Measurements from ENCODE around the gene SCD5.

GRCh38 chr4:82789025-82789776 is 9.4 kb downstream of the SCD5 start:
- TF ChIP-seq EP300 (IDR thresholded peaks at IDR 0.05) (no peak), POLR2A (IDR thresholded peaks at IDR 0.05; ENCODE audit: low read depth) (no peak), POLR2AphosphoS5 (IDR thresholded peaks at IDR 0.05) (no peak)
- TF ChIP-seq, protein P1, sequence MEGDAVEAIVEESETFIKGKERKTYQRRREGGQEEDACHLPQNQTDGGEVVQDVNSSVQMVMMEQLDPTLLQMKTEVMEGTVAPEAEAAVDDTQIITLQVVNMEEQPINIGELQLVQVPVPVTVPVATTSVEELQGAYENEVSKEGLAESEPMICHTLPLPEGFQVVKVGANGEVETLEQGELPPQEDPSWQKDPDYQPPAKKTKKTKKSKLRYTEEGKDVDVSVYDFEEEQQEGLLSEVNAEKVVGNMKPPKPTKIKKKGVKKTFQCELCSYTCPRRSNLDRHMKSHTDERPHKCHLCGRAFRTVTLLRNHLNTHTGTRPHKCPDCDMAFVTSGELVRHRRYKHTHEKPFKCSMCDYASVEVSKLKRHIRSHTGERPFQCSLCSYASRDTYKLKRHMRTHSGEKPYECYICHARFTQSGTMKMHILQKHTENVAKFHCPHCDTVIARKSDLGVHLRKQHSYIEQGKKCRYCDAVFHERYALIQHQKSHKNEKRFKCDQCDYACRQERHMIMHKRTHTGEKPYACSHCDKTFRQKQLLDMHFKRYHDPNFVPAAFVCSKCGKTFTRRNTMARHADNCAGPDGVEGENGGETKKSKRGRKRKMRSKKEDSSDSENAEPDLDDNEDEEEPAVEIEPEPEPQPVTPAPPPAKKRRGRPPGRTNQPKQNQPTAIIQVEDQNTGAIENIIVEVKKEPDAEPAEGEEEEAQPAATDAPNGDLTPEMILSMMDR (IDR thresholded peaks at IDR 0.05) = no peak

Measured in esophagus muscularis mucosa (tissue), 4 donors.